ENCODE measurements around the gene PREX1.
"Not testable (repeated sequence)": the region's sequence is repeated elsewhere in the genome, so short reads cannot be mapped to it uniquely, and the experiment has no call there.

Gene PREX1

DNA sequence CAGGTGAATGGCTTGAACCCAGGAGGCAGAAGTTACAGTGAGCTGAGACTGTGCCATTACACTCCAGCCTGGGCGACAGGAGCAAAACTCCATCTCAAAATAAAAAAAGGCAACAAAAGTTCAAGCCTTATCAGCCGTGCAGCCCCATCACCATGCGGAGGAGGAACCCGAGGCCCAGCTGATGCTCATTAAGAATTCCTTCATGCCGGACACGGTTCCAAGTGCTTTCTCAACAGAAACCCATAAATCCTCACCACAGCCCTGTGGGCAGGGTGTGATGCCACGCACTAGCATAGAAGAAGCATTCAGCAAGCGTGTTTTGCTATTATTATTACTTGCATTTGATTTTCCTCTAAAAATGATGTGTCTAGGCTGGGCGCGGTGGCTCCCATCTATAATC, 56.3 kb downstream of the PREX1 start:
- no peak for DNase-seq

DNA sequence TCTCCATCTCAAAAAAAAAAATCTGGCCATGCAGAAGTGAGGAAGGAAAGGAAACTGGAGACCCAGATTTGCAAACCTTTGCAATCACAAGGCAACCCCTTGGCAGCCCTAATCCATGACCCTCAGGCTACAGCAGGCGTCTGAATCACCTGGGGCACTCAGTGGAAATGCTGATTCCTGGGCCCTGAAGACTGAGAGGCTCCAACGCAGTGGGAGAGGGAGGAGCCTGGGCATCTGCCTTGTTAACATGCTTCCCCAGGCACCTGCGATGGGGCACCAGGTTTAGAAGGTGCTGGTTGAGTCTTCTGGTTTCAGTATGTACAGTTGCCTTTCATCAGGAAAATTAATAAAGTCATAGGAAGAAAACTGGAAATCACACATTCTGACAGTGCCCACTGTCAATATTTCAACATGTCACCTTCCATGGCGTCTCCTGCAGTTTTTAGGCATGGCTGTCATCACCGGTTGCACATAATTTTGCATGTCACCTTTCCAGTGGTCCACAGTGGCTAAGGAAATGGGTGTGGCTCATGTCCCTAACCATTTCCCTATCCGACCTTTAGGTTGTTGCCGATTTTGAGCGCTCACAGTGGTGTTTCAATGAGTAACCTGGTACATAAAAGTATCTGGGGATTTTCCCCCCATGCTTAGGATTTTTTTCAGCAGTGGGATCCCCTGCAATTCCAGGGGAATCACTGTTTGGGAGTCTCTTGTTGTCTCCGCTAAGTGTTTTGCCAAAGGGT, 56.9 kb downstream of the PREX1 start:
- DNase-seq = no peak

DNA sequence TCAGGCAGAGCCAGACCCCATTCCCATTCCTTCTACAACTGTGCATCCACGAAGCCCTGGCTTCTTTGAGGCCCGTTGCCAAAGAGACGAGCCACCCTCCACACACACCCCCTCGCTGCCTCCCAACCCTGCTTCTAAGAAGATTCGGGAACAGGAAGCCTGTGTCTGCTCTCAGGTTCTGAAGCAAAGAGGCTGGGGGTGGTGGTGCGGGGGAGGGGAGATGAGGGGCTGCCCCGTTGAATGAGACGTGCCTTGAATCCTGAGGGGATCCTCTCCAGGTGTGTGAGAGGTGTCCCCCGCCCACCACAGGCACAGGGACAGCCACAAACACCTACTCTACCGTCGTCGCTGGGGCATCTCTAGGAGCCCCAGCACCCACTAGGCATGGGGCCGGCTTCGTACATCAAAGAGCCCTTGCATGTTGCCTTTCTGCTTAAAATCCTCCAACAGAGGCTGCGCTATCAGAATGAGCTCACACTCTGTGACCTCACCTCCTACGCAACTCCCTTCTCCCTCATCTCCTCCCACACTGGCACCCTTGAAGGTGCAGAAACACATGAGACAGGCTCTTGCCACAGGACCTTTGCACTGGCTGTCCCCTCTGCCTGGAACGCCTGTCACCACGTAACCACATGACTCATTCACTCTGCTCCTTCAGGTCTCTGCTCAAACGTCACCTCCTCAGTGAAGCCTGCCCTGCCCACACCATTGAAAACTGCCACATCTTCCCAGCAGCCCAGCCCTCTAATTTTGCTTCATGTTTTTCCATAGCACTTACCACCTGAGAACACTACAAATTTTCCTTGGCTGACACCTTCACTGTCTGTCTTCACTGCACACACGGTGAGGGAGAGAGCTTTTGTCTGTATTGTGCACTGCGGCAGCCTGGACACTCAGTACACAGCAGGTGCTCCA, 58.5 kb downstream of the PREX1 start:
- DNase-seq = peak; percentile 94

DNA sequence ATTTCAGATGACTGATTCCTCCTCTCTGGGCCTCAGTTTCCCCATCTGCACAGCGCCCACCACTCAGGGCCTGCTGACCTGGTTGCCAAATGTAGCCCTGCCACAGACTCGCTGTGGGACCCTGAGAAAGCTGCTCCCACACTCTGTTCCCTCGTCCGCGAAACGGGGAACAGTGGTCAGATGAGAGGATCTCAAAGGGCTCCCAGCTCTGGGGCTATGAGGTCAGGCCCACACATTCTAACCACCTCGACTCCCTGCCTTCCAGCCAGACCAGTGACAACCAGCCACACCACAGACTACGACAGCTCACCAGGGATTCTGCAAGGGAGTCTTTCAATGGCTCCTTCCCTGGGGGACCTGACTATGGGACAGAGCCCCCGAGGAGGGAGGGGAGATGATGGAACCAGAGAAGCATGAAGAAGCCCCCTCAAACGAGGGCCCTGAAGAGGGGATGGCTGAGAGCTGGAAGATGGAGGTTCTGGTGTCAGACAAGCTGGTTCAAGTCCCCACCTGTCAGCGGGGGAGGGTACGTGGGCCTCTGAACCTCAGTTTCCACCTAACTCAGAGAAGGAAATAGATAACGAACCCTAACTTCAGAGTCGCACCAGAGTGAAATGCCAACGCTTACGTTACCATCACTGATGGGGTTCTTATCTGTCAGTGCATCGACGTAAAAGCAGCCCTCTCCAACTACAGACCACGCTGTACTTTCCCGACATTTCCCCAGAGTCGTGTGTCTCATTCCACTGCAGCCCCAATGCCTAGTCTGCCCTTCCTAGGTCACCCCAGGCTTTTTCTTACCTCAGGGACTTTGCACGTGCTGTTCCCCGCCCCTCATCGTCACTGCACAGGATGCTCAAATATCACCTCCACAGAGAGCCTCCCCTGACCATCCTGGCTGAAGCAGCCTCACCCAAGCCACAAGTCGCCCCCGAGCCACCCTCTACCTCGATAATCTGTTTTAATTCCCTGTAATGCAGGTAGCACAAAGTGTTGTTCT, 60.5 kb downstream of the PREX1 start:
- no peak for DNase-seq

DNA sequence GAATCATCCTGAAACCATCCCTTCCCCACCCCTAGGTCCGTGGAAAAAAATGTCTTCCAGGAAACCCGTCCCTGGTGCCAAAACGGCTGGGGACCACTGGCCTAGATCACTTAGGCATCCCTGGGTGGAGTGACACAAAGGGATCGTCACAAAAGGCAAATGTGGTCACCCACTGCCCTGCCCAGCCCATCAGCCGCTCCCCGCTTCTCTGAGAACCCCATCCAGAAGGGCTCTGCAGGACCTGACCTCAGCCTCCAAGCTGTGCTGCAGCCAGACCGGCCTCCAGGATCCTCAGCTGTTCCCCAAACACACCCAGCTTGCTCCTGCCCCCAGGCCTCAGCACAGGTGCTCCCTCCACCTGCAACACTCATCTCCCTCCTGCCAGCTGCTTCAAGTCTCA, 61.6 kb downstream of the PREX1 start:
- DNase-seq = no peak

DNA sequence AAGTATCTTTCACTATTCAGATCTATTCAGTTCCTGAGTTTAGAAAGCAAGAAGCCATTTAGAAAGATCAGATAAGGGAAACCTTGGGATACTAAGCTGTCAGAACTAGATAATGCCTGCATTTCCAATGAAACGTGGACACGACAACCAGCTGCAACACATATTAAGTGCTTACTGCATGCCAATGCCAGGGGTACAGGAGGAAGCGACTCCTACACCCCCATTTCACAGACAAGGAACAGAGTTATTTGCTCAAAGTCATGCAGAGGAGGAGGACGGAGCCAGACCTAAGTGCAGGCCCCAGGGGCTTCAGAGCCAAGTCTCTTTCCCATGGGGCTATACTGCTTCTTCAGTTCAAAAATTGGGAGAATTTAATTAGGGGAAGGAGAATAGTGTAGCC, 62.4 kb downstream of the PREX1 start:
- DNase-seq = no peak

DNA sequence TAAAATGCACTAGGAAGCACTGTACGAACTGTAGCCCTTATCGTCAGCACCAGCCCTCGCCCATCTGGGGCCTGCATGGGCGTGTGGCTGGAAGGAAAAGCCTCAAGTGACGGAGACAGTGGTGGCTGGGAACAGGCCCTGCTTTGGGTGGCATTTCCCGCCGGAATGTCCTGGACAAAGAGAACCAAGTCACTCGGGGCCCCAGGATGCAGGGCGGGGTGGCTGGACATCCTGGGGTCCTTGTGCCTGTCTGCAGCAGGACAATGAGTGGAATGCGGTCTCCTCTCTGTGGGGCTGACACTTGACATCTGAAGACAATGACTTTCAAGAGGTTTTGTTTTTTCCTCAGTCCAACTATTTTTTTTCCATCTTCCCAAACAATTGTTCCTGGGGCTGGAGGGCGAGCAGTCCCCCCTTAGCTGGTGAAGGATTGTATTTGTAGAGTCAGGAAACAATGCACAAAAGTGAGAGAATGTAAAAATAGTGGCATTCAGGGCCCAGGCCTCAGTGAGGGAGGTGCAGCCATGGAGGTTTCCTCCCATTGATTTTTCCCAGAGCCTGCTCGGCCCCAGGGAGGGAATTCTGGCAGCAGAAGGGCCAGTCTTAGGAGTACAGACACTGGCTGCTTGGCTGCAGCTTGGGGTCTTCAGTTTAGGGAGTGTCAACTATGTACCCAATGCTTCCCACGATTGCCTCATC, 64.4 kb downstream of the PREX1 start:
- DNase-seq = no peak

DNA sequence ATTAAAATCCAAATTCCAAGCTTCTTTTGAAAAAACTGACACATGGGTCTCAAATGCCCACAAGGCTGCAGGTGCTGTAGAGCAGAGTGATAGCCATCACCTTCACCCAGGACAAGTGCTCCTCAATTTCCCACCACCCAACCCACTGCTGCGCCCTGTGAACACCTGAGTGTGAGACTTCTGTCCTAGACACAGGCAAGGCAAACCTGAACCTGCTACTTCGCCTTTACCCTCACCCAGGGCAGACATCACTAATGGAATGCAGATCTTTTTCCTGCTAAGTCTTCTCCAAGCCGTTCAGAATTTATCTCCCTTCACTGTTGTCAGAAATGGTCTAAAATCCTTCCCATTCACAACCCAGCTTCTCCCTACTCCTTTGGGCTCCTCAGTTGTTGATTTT, 65.9 kb downstream of the PREX1 start:
- no peak for DNase-seq

DNA sequence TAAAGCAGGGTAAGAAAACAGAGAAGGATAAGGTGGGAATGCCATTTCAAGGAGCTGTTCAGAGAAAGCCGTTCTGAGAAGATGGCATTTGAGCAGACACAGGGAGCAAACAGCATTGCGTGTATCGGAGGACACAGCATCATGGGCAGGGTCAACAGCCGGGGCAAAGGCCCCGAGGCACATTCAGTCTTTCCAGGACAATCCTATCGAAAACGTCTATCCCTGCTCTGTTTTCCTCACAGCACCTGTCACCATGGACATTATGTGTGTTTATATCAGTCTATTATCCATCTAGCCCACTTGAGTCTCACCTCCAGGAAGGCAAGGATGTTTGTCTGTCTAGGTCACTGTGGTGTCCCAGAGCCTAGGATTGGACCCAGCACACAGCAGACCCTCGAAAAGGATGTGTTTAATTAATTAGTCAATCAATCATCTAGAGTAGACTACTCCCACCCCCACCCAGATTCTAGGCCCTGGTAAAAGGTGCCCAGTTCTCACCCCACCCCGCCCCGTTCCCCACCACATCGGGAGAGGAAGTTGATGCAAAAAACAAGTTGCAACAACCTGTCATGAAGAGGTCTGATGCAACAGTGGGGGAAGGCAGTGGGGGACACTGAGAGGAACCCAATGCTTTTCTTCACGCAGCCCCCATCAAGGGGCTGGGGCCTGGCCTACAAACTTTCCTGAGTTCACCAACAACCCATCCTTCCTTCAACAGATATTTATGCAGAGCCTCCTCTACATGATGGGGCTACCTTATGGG, 66.6 kb downstream of the PREX1 start:
- DNase-seq = peak; percentile 33

DNA sequence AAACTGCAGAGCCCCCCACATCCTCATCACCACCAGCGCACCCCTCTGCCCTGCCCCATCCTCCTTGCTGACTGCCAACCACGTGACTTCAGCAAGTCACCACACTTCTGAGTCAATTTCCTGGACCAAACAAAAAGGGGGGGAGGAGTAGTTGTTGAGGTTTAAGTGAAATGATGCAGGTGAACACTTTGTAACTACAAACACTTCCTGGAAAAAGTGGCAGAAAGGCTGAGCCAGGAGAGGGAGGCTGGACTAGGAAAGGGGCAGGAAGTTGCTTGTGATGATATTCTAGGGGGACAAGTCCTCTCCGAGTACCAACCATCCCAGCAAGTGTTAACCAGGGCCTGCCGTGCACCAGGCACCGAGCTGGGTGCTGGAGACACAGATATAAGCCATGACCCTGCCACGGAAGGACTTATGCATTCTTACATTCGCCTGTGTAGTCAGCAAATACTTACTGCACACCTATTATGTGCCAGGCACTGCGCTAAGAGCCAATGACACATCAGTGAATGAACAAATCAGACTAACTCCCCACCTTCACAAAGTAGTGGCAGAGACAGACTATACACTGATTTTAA, 67.3 kb downstream of the PREX1 start:
- peak; percentile 70 for DNase-seq

DNA sequence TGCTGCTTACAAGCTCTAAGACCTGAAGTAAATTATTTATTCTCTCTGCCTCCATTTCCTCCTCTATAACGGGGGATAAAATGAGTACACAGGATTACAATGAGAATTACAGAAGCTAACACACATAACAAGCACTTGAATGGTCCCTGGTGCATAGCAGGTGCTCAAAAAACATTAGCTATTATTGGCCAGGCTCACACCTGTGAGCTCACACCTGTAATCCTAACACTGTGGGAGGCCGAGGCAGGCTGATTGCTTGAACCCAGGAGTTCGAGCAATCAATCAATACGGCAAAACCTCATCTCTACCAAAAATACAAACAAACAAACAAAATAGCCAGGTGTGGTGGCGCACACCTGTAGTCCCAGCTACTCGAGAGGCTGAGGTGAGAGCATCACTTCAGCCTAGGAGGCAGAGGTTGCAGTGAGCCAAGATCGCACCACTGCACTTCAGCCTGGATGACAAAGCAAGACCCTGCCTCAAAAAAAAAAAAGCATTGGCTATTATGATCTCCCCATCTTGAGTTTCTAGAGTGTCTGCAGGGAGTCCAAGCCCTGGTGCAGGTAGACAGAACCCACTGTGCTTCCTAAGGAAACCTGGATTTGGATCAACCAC, 68.1 kb downstream of the PREX1 start:
- no peak for DNase-seq

DNA sequence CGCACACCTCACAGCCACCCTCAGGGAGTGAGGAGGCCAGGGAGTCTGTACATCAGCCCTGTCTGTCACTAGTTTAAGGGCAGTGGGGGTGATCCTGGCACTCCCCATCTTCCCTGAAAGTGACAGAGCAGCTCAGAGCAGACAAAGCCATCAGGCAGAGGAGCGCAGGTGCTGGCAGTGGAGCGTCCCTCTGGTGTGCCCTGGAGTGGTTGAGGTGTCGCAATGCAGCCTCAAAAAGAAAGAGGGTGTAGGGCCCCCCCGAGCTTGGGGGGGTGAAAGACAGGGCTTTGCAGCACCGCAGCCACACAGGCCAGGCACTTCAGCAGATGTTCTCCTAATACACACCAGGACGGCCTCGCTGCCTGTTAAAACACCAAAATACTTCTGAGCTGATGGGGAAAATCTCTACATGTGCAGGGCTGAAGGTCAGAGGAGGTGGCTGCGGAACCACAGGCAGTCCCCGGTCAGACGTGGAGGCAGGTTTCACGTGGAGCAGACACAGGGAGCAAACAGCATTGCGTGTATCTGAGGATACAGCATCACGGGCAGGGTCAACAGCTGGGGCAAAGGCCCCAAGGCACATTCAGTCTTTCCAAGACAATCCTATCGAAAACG, 69.5 kb downstream of the PREX1 start:
- no peak for DNase-seq

DNA sequence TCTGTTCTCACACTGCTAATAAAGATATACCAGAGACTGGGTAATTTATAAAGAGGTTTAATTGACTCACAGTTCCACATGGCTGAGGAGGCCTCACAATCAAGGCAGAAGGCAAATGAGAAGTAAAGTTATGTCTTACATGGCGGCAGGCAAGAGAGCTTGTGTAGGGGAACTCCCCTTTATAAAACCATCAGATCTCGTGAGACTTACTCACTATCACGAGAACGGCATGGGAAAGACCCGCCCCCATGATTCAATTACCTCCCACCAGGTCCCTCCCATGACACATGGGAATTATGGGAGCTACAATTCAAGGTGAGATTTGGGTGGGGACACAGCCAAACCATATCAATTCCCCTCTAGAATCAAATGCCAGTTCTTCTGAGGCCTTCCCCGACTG, 71.0 kb downstream of the PREX1 start:
- not testable (repeated sequence) for DNase-seq

DNA sequence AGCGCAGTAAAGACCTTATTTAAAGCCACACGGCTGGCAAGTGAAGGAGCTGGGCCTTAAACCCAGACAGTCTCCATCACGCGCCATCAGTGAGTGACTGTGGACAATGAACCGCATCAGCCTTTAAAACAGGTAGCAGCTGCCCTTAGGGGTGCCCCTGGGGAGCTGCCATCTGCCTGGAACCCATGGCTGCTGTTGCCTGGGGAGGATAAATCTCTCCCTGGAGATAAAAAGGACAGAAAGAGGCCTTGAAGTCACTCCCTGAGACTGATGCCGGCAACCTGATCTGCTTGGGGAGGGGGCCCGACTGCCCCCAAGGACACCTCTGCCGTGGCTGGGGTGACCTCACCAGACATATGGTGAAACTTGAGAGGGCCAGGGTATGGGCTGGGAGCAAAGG, 73.5 kb downstream of the PREX1 start:
- DNase-seq = no peak

DNA sequence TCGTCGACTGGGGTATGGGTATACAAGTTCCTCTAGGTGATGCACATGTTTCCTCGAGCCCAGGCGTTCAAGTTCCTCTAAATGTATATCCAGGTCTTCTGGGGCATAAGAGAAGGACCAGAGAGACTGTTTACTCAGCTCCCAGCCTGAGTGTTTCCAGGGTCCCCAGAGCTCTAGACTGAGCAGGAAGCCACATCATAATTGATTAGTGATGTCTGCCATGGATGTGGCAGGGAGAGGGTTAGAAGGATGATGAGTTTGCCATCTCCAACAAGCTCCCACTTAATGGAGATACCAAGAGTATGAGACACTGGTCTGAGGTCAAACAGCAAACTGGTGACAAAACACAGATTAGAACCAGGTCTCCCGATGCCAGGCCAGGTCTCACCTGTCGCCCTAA, 74.8 kb downstream of the PREX1 start:
- DNase-seq = no peak

DNA sequence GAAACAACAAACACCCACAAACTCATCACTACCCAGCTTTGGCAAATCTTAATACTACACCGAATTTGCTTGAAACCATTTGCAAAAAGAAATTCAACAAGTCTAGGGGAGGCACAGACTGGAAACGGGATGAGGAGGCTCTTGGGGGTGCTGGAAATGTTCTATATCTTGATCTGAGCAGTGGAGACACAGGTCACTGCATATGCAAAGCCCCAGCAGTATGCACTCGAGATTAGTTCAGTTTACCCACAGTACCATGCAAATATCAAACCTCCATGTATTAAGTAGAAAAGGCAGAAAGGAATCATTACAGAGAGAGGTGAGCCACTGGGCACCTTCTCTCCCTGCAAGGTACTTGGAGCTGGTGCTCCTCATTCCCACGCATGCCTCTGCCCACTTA, 75.9 kb downstream of the PREX1 start:
- DNase-seq = no peak

DNA sequence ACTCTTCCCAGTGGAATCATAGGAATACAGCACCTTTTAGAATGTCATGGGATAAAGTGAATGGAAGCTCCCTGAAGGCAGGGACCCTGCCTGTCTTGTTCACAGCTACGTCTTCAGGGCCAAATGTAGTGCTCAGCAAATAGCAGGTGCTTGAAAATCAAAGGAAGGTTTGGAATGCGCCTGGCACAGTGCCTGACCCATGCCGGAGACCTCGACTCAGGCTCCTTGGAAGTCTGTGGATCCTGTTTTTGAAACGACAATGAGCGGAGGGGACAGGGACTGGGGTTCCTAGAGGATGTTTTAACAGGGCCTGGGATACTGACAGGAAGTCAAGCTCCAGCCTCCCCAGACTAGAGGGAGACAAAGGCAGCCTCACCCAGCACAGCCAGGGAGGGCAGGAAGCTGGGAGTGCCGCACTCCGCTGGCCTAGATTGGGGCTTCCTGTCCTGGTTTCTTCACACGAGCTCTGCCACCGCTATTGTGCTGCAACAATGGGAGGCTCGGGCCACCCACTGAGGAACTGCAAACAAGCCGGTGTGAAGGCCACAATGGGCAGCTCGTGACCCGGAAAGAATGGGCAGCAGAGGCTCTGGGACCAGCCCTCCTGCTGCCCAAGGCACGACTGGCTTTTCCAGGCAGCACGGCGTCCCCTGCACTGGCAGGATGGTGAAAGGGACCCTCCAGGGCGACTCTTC, 76.7 kb downstream of the PREX1 start:
- peak; percentile 35 for DNase-seq

DNA sequence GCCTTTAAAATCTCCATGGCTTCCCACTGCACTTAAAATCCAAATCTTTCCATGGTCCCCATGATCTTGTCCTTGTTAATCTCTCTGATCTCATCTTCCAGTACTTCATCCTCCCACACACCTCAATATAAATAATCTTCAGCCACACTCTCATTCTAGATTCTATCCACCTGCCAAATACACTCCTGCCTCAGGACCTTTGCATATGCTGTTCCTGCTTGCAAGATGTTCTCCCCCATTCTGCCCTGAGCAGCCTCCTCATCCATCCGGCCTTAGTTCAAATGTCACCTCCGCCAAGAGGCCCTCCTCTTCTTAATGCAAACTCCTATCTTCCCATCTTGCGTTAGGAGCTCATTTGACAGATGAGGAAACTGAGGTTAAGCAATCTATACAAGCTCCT, 77.4 kb downstream of the PREX1 start:
- no peak for DNase-seq

DNA sequence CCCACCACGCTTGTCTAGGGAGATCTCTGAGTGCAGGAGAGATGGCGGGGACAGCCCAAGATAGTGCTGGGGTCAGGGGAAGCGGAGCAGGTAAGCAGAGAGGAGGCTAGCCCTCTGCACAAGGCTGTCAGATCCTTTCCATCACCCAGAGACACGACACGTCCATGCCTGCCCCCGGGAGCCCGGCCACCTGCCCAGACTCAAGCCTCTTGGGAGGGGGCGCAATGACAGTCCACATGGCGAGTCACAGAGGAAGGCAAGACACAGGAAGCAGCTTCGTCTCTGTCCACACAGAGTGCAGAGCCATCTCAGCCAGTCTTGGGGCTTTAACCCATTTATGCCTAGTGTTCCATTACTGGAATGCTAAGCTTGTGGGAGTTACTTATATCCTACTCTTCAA, 78.4 kb downstream of the PREX1 start:
- DNase-seq = no peak

DNA sequence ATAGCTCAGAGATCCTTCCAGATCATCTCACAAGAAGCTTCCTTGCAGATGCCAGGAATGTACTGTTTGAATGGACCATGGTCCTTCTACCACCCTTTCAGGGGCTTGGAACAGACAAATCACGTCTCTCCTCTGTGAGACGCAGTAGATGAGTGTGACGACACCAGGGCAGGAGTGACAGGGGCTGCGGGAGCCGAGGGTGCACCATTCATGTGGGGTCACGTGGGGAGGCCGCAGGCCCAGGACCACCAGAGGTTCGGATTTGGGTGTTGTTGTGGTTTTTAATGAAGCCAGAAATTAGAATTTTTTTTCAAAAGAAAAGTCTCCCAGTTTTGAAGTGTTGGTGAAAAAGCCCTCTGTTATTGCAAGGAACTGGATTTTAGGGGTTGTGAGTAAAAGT, 79.2 kb downstream of the PREX1 start:
- DNase-seq = no peak
